Jurkat, Clone E6-1 (cell line): ENCODE measurements around the gene SRPK2.

Experiments used
- DNase-seq: peaks from one replicate; pipeline ENCODE4 v3.0.0-alpha.2; 2011; ENCODE audit warnings: low read depth, low spot score
- H3K4me3 ChIP-seq: 2 replicates; pipeline ENCODE4 v1.5.1; 2011; ENCODE audit warnings: mild to moderate bottlenecking, low read length, control low read depth, moderate library complexity

SRPK2 gene

DNA sequence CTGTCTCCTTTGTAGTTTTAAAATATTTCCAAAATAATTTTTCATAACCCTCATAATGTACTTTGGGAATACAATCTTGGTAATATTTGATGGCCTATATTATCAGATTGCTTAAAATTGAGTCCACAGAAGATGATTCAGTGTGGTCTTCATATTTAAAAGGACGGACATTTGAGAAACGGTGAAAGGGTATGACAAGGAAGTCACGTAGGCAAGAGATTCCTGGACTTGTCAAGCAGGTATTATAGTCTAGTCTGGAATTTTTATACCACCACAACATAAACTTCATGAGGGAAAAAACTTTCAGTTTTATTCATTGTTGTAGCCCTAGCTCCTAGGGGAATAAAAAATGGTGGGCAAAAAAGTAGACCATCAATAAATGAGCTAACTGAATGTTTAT is 292.4 kb downstream of the SRPK2 start:
- no peak for DNase-seq
- H3K4me3 ChIP-seq = no peak overlapping the region

GRCh38 chr7:105094966-105095365 is 293.8 kb downstream of the SRPK2 start:
- H3K4me3 ChIP-seq = no peak overlapping the region
- no peak for DNase-seq

- no peak for DNase-seq
- no peak overlapping the region for H3K4me3 ChIP-seq
These were observed 300.3 kb downstream of the SRPK2 start for GRCh38 chr7:105088456-105088855.

DNA sequence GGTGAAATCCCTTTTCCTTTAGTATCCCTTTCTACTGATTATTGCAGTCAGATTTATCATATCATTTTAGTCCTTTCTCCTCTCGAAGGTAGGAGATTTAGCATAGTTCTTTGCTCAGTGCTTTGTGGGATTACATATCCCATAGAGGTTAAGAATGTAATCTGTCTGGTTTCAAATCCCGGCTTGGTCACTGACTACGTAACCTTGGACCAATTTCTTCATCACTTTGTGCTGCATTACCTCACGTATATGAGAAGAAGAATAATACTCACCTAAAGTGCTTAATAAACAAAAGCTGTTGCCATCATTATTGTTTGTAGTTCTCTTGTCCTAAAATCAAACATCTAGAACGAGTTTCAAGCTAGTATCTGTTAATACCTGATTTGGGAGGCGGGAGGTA is 300.7 kb downstream of the SRPK2 start:
- H3K4me3 ChIP-seq = no peak overlapping the region
- DNase-seq = no peak

- DNase-seq = no peak
These were observed 301.9 kb downstream of the SRPK2 start for GRCh38 chr7:105086850-105087249.

GRCh38 chr7:105084581-105084980 is 304.1 kb downstream of the SRPK2 start:
- DNase-seq = no peak
- no peak overlapping the region for H3K4me3 ChIP-seq

More at GRCh38 chr7:105086850-105087249, 301.9 kb downstream of the SRPK2 start:
- H3K4me3 ChIP-seq = no peak overlapping the region

DNA sequence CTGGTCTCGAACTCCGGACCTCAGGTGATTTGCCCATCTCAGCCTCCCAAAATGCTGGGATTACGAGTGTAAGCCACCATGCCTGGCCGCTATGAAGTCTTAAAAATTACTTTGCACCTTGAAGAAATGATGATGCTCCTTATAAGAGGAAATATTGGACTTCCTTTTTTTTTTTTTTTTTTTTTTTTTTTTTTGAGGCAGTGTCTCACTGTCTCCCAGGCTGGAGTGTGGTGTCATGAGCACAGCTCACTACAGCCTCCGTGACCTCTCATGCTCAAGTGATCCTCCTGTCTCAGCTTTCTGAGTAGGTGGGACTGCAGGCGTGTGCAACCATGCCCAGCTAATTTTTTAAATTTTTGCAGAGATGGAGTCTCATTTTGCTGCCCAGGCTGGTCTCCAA is 309.4 kb downstream of the SRPK2 start:
- no peak overlapping the region for H3K4me3 ChIP-seq
- DNase-seq = no peak

DNA sequence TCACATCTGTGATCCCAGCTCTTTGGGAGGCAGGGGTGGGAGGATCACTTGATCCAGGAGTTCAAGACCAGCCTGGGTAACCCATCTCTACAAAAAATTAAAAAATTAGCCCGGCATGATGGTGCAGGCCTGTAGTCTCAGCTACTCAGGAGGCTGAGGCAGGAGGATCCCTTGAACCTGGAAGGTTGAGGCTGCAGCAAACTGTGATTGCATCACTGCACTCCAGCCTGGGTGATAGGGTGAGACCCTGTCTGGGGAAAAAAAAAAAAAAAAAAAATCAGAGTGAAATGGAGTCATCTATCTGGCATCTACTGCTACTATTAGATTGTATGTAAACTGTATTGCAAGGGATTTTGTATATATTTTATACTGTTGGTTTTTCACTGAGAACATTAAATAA is 315.6 kb downstream of the SRPK2 start:
- no peak for DNase-seq
- H3K4me3 ChIP-seq = no peak overlapping the region

- H3K4me3 ChIP-seq = no peak overlapping the region
- DNase-seq = no peak
These were observed 319.8 kb downstream of the SRPK2 start for GRCh38 chr7:105068886-105069285.

DNA sequence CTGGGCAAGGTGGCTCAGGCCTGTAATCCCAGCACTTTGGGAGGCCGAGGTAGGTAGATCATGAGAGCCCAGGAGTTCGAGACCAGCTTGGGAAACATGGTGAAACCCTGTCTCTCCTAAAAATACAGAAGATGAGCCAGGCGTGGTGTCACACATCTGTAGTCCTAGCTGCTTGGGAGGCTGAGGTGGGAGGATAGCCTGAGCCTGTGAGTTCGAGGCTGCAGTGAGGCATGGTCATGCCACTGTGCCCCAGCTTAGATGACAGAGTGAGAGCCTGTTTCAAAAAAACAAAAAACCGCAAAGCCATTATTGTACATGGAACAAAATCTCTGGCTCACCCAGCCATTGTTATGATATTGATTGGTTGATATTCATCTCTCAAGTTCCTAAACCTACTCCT is 321.0 kb downstream of the SRPK2 start:
- no peak overlapping the region for H3K4me3 ChIP-seq
- DNase-seq = no peak
